ENCODE data around the gene RPL27.

Gene RPL27

GRCh38 chr17:43051969-43052368, 53.8 kb downstream of the RPL27 start:
- DNase-seq (ENCODE audit: low spot score) = no peak
